Keratinocyte (primary cell): ENCODE results near the gene ZNF275.

ENCODE experiments used
- EZH2 ChIP-seq: IDR thresholded peaks from one replicate; pipeline ENCODE4 v1.6.1; 2012; ENCODE audit warnings: inconsistent platforms, mild to moderate bottlenecking, low read length, moderate library complexity
- TF ChIP-seq, protein P1 (sequence below), 3 experiments: IDR thresholded peaks in 1 of 3; conservative IDR thresholded peaks in 1 of 3; optimal IDR thresholded peaks in 1 of 3; 2 replicates in 2 of 3; 3 replicates in 1 of 3; pipeline versions ENCODE3 to v1.5.1; 2011; ENCODE audit warnings: low read length in 3 of 3, mild to moderate bottlenecking in 3 of 3, moderate library complexity in 2 of 3, control low read depth in 1 of 3, inconsistent platforms in 1 of 3; ENCODE audit not compliant: insufficient read depth in 2 of 3; ENCODE audit errors: extremely low read depth in 1 of 3

DNA sequence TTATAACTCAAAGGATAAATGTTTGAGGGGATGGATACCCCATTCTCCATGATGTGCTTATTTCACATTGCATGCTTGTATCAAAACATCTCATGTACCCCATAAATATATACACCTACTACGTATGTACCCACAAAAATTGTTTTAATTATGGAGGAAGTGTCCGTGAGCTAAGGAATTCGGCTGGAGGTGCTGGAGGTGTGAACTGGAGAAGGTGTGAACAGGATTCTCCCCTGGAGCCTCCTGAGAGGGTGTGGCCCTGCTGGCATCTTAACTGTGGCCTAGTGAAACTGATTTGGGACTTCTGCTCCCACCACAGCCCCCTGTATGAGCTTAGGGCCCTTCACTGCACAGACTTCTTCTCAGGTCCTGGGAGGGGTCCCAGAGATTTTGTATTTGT is 43.8 kb downstream of the ZNF275 start:
- TF ChIP-seq, protein P1, sequence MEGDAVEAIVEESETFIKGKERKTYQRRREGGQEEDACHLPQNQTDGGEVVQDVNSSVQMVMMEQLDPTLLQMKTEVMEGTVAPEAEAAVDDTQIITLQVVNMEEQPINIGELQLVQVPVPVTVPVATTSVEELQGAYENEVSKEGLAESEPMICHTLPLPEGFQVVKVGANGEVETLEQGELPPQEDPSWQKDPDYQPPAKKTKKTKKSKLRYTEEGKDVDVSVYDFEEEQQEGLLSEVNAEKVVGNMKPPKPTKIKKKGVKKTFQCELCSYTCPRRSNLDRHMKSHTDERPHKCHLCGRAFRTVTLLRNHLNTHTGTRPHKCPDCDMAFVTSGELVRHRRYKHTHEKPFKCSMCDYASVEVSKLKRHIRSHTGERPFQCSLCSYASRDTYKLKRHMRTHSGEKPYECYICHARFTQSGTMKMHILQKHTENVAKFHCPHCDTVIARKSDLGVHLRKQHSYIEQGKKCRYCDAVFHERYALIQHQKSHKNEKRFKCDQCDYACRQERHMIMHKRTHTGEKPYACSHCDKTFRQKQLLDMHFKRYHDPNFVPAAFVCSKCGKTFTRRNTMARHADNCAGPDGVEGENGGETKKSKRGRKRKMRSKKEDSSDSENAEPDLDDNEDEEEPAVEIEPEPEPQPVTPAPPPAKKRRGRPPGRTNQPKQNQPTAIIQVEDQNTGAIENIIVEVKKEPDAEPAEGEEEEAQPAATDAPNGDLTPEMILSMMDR (optimal IDR thresholded peaks at IDR 0.05 in 1 of 3, IDR thresholded peaks at IDR 0.05 in 1 of 3, conservative IDR thresholded peaks at IDR 0.05 in 1 of 3; ENCODE audit: extremely low read depth in 1 of 3, insufficient read depth in 2 of 3, low read length in 3 of 3): no peak
- no peak for TF ChIP-seq EZH2
